ENCODE results near the gene NAA40.

GRCh38 chr11:63917692-63918506, 20.9 kb upstream of the NAA40 start:
- TF ChIP-seq NFE2L2 (IDR thresholded peaks at IDR 0.05; ENCODE audit: low read depth, low read length) (no peak), POLR2A (IDR thresholded peaks at IDR 0.05; ENCODE audit: low read depth, low read length) (no peak), CTCF (conservative IDR thresholded peaks at IDR 0.05; ENCODE audit: low read depth, low read length) (no peak), MXI1 (IDR thresholded peaks at IDR 0.05; ENCODE audit: borderline replicate concordance, low read depth, low read length) (no peak), MAFK (IDR thresholded peaks at IDR 0.05; ENCODE audit: low read depth, low read length) (no peak), ELK1 (IDR thresholded peaks at IDR 0.05; ENCODE audit: borderline replicate concordance, low read depth, low read length) (no peak), BHLHE40 (IDR thresholded peaks at IDR 0.05; ENCODE audit: low read depth, low read length) (no peak), CHD1 (IDR thresholded peaks at IDR 0.05; ENCODE audit: low read depth, low read length) (no peak), CEBPB (IDR thresholded peaks at IDR 0.05; ENCODE audit: low read depth, low read length) (no peak)
